Effector memory CD8-positive, alpha-beta T cell (primary cell): ENCODE results near the gene S100A11.

ENCODE experiments used
- ATAC-seq: fragments of 150-1000 bp; cut with Tn5 transposase; replicated peaks from 2 replicates; pipeline ENCODE4 v1.10.0; 2021; ENCODE audit warnings: mild to moderate bottlenecking, moderate library complexity
- DNase-seq, 3 experiments: peaks; one replicate each; pipeline ENCODE4 v3.0.0; 2021
- H3K27ac Mint-ChIP-seq, 2 donors: one replicate each; pipeline ENCODE4 v1.8.0; 2022; ENCODE audit warnings: mild to moderate bottlenecking in 2 of 2, mixed read lengths in 2 of 2, moderate library complexity in 2 of 2
- H3K27me3 Mint-ChIP-seq, 2 donors: one replicate each; pipeline ENCODE4 v1.8.0; 2022; ENCODE audit warnings: mixed read lengths in 2 of 2
- H3K36me3 Mint-ChIP-seq: one replicate; pipeline ENCODE4 v1.8.0; 2022; ENCODE audit warnings: mild to moderate bottlenecking, moderate library complexity, mixed read lengths; ENCODE audit not compliant: insufficient read depth
- H3K4me1 Mint-ChIP-seq, 2 donors: one replicate each; pipeline ENCODE4 v1.8.0; 2022; ENCODE audit warnings: low read depth in 2 of 2, mixed read lengths in 2 of 2
- H3K4me3 Mint-ChIP-seq, 2 donors: one replicate each; pipeline ENCODE4 v1.8.0; 2022; ENCODE audit warnings: mild to moderate bottlenecking in 2 of 2, mixed read lengths in 2 of 2, moderate library complexity in 2 of 2
- H3K9me3 Mint-ChIP-seq, 2 donors: one replicate each; pipeline ENCODE4 v1.8.0; 2022; ENCODE audit warnings: mixed read lengths in 2 of 2

The S100A11 gene

GRCh38 chr1:151992303-151993083 lies 44.3 kb downstream of the S100A11 start:
- H3K4me1 Mint-ChIP-seq = peaks cover 55 to 59% of the 10 kb centered on the region in 2 donors

GRCh38 chr1:151991663-151992302 lies 45.0 kb downstream of the S100A11 start:
- Mint-ChIP-seq H3K4me3 (peak overlapping the region; percentile 97), H3K9me3 (no peaks in the 10 kb centered on the region), H3K27ac (peak overlapping the region; percentile 95 to 98), H3K27me3 (no peaks in the 10 kb centered on the region), H3K36me3 (peaks cover 62% of the 10 kb centered on the region), H3K4me1 (peaks cover 55 to 59% of the 10 kb centered on the region in 2 donors)
- DNase-seq = no peak
- no peak for ATAC-seq

More at GRCh38 chr1:151992303-151993083, 44.3 kb downstream of the S100A11 start:
- peak overlapping the region; percentile 97 for H3K4me3 Mint-ChIP-seq
- no peaks in the 10 kb centered on the region for H3K9me3 Mint-ChIP-seq
- H3K36me3 Mint-ChIP-seq = peaks cover 55% of the 10 kb centered on the region
- DNase-seq (peak in 1 of 3 experiments; percentile 3), ATAC-seq (no peak)
- H3K27me3 Mint-ChIP-seq = no peaks in the 10 kb centered on the region
- H3K27ac Mint-ChIP-seq = peak overlapping the region; percentile 95 to 98

GRCh38 chr1:151990856-151991198 lies 46.0 kb downstream of the S100A11 start:
- no peak for DNase-seq
- Mint-ChIP-seq H3K4me1 (peaks cover 59 to 68% of the 10 kb centered on the region in 2 donors), H3K27ac (peak overlapping the region; percentile 95 to 98)

GRCh38 chr1:151990058-151990855 lies 46.5 kb downstream of the S100A11 start:
- Mint-ChIP-seq H3K4me3 (peak overlapping the region; percentile 33 to 97), H3K27me3 (no peaks in the 10 kb centered on the region), H3K4me1 (peaks cover 58 to 72% of the 10 kb centered on the region in 2 donors), H3K9me3 (no peaks in the 10 kb centered on the region), H3K27ac (peak overlapping the region; percentile 73 to 98), H3K36me3 (peaks cover 74% of the 10 kb centered on the region)
- no peak for DNase-seq
- ATAC-seq = no peak

More at GRCh38 chr1:151990856-151991198, 46.0 kb downstream of the S100A11 start:
- Mint-ChIP-seq H3K36me3 (peaks cover 69% of the 10 kb centered on the region), H3K4me3 (peak overlapping the region in 1 of 2 donors; percentile 97), H3K9me3 (no peaks in the 10 kb centered on the region), H3K27me3 (no peaks in the 10 kb centered on the region)
- no peak for ATAC-seq

- H3K27ac Mint-ChIP-seq = peak overlapping the region; percentile 73 to 98
- DNase-seq (no peak), ATAC-seq (no peak)
- no peaks in the 10 kb centered on the region for H3K9me3 Mint-ChIP-seq
- peak overlapping the region; percentile 33 to 97 for H3K4me3 Mint-ChIP-seq
- peaks cover 69% of the 10 kb centered on the region for H3K36me3 Mint-ChIP-seq
- no peaks in the 10 kb centered on the region for H3K27me3 Mint-ChIP-seq
- H3K4me1 Mint-ChIP-seq = peaks cover 63 to 77% of the 10 kb centered on the region in 2 donors
Observed at GRCh38 chr1:151989211-151989862, 47.5 kb downstream of the S100A11 start.

- no peaks in the 10 kb centered on the region for H3K27me3 Mint-ChIP-seq
- DNase-seq (no peak), ATAC-seq (no peak)
- H3K36me3 Mint-ChIP-seq = peaks cover 64% of the 10 kb centered on the region
- no peaks in the 10 kb centered on the region for H3K9me3 Mint-ChIP-seq
- peak overlapping the region; percentile 73 to 98 for H3K27ac Mint-ChIP-seq
- H3K4me1 Mint-ChIP-seq = peaks cover 70 to 86% of the 10 kb centered on the region in 2 donors
- H3K4me3 Mint-ChIP-seq = peak overlapping the region; percentile 33 to 39
Observed at GRCh38 chr1:151988405-151988923, 48.3 kb downstream of the S100A11 start.

- H3K9me3 Mint-ChIP-seq = no peaks in the 10 kb centered on the region
- peak overlapping the region in 1 of 2 donors; percentile 25 for H3K4me3 Mint-ChIP-seq
- DNase-seq (no peak), ATAC-seq (no peak)
- no peaks in the 10 kb centered on the region for H3K27me3 Mint-ChIP-seq
- H3K27ac Mint-ChIP-seq = peak overlapping the region in 1 of 2 donors; percentile 86
- peaks cover 69% of the 10 kb centered on the region for H3K36me3 Mint-ChIP-seq
- H3K4me1 Mint-ChIP-seq = peaks cover 60 to 72% of the 10 kb centered on the region in 2 donors
Observed at GRCh38 chr1:151986501-151987190, 50.2 kb downstream of the S100A11 start.

- Mint-ChIP-seq H3K27me3 (no peaks in the 10 kb centered on the region), H3K4me3 (peak overlapping the region in 1 of 2 donors; percentile 61), H3K4me1 (peaks cover 53 to 64% of the 10 kb centered on the region in 2 donors), H3K27ac (peak overlapping the region; percentile 68 to 86), H3K36me3 (peaks cover 70% of the 10 kb centered on the region), H3K9me3 (no peaks in the 10 kb centered on the region)
- ATAC-seq (no peak), DNase-seq (no peak)
Observed at GRCh38 chr1:151985768-151986167, 51.0 kb downstream of the S100A11 start.

GRCh38 chr1:151985270-151985669 lies 51.5 kb downstream of the S100A11 start:
- no peak for ATAC-seq
- peak overlapping the region in 1 of 2 donors; percentile 61 for H3K4me3 Mint-ChIP-seq

GRCh38 chr1:151984313-151984956 lies 52.4 kb downstream of the S100A11 start:
- H3K9me3 Mint-ChIP-seq = no peaks in the 10 kb centered on the region

More at GRCh38 chr1:151985270-151985669, 51.5 kb downstream of the S100A11 start:
- Mint-ChIP-seq H3K9me3 (no peaks in the 10 kb centered on the region), H3K27ac (peak overlapping the region; percentile 68 to 86), H3K27me3 (no peaks in the 10 kb centered on the region), H3K4me1 (peaks cover 48 to 59% of the 10 kb centered on the region in 2 donors), H3K36me3 (peaks cover 72% of the 10 kb centered on the region)
- DNase-seq = no peak

More at GRCh38 chr1:151984313-151984956, 52.4 kb downstream of the S100A11 start:
- Mint-ChIP-seq H3K27ac (peak overlapping the region; percentile 68 to 86), H3K4me1 (peaks cover 42 to 50% of the 10 kb centered on the region in 2 donors), H3K36me3 (peaks cover 77% of the 10 kb centered on the region), H3K4me3 (peak overlapping the region; percentile 34 to 61), H3K27me3 (no peaks in the 10 kb centered on the region)
- ATAC-seq (peak; percentile 90), DNase-seq (peak; percentile 8 to 34 (median 20))
